Neural cell (in vitro differentiated cells): ENCODE data around the gene CASKIN1. TPM values are rescaled to one million over a fixed set of nuclear protein-coding genes. Genes with fewer than 3 reads are reported as not detected.

Experiments used
- H2AFZ ChIP-seq: fragments of 200-600, 300-800 bp; sonication (generic), shearing (Covaris generic); 2 replicates; pipeline ENCODE4 v1.6.0; 2014; ENCODE audit warnings: low read depth, mild to moderate bottlenecking, antibody characterized with exemption, low read length, moderate library complexity
- H3F3A ChIP-seq: fragments of 200-600 bp; shearing (Covaris generic); 2 replicates; pipeline ENCODE4 v1.6.1; 2016; ENCODE audit warnings: mild to moderate bottlenecking, moderate library complexity, mixed read lengths, antibody characterized with exemption, low read length; ENCODE audit not compliant: insufficient read depth, poor library complexity, severe bottlenecking
- H3K27ac ChIP-seq: fragments of 200-600, 300-800 bp; sonication (generic), shearing (Covaris generic); 2 replicates; pipeline ENCODE4 v1.5.1; 2014; ENCODE audit warnings: mild to moderate bottlenecking, low read length, moderate library complexity
- H3K27me3 ChIP-seq: fragments of 300-800, 200-600 bp; sonication (generic), shearing (Covaris generic); 2 replicates; pipeline ENCODE4 v1.6.0; 2014; ENCODE audit warnings: mild to moderate bottlenecking, low read depth, low read length, moderate library complexity; ENCODE audit not compliant: insufficient read depth
- H3K36me3 ChIP-seq: fragments of 300-800, 200-600 bp; sonication (generic), shearing (Covaris generic); 2 replicates; pipeline ENCODE4 v1.5.1; 2014; ENCODE audit warnings: mild to moderate bottlenecking, antibody characterized with exemption, low read length, moderate library complexity; ENCODE audit not compliant: insufficient read depth
- H3K4me2 ChIP-seq: fragments of 300-800, 200-600 bp; sonication (generic), shearing (Covaris generic); 2 replicates; pipeline ENCODE4 v1.6.0; 2014; ENCODE audit warnings: mild to moderate bottlenecking, low read length
- H3K4me3 ChIP-seq: fragments of 300-800, 200-600 bp; sonication (generic), shearing (Covaris generic); 2 replicates; pipeline ENCODE4 v1.5.1; 2014; ENCODE audit warnings: mild to moderate bottlenecking, low read length, moderate library complexity
- H3K79me2 ChIP-seq: fragments of 200-600 bp; shearing (Covaris generic); replicated peaks from 2 replicates; pipeline ENCODE4 v1.6.0; 2014; ENCODE audit warnings: mild to moderate bottlenecking, low read length, moderate library complexity; ENCODE audit not compliant: insufficient read depth
- H3K9ac ChIP-seq: fragments of 300-800, 200-600 bp; sonication (generic), shearing (Covaris generic); 2 replicates; pipeline ENCODE4 v1.6.1; 2016; ENCODE audit warnings: mild to moderate bottlenecking, low read length, mixed read lengths
- H3K9me2 ChIP-seq: fragments of 200-600 bp; shearing (Covaris generic); 2 replicates; pipeline ENCODE4 v1.6.1; 2016; ENCODE audit warnings: mild to moderate bottlenecking, low read length, mixed read lengths; ENCODE audit not compliant: insufficient read depth
- H3K9me3 ChIP-seq: fragments of 200-600, 300-800 bp; sonication (generic), shearing (Covaris generic); 2 replicates; pipeline ENCODE4 v1.6.1; 2016; ENCODE audit warnings: mild to moderate bottlenecking, mixed run types, low read length, moderate library complexity, mixed read lengths
- H4K20me1 ChIP-seq: fragments of 200-600 bp; shearing (Covaris generic); 2 replicates; pipeline ENCODE4 v1.6.1; 2016; ENCODE audit warnings: mild to moderate bottlenecking, mixed run types; ENCODE audit not compliant: insufficient read depth
- CTCF ChIP-seq: fragments of 450-650 bp; IDR thresholded peaks from 2 replicates; pipeline ENCODE4 v1.5.1; 2014; ENCODE audit warnings: antibody characterized with exemption, mild to moderate bottlenecking, moderate library complexity; ENCODE audit not compliant: poor library complexity, severe bottlenecking
- EP300 ChIP-seq: fragments of 450-650 bp; conservative IDR thresholded peaks from 2 replicates; pipeline ENCODE4 v1.6.1; 2014; ENCODE audit warnings: antibody characterized with exemption, mild to moderate bottlenecking, moderate library complexity; ENCODE audit not compliant: poor library complexity, severe bottlenecking
- EZH2 ChIP-seq: fragments of 200-600, 300-800 bp; shearing (Covaris generic), sonication (generic); IDR thresholded peaks from 2 replicates; pipeline ENCODE4 v1.6.1; 2014; ENCODE audit warnings: antibody characterized with exemption, low read length, borderline replicate concordance, mild to moderate bottlenecking; ENCODE audit not compliant: insufficient read depth, poor library complexity, severe bottlenecking
- MXI1 ChIP-seq: fragments of 450-650 bp; conservative IDR thresholded peaks from 2 replicates; pipeline ENCODE4 v1.6.1; 2014; ENCODE audit warnings: antibody characterized with exemption, mild to moderate bottlenecking; ENCODE audit not compliant: poor library complexity, severe bottlenecking
- POLR2AphosphoS5 ChIP-seq: IDR thresholded peaks from 2 replicates; pipeline ENCODE4 v1.6.1; 2012
- RAD21 ChIP-seq: fragments of 450-650 bp; conservative IDR thresholded peaks from 2 replicates; pipeline ENCODE4 v1.6.1; 2014; ENCODE audit warnings: antibody characterized with exemption, mild to moderate bottlenecking, moderate library complexity
- REST ChIP-seq: IDR thresholded peaks from 2 replicates; pipeline ENCODE4 v1.6.1; 2012; ENCODE audit warnings: borderline replicate concordance
- SMC3 ChIP-seq: fragments of 450-650 bp; conservative IDR thresholded peaks from 2 replicates; pipeline ENCODE4 v1.6.1; 2014; ENCODE audit warnings: antibody characterized with exemption, mild to moderate bottlenecking, moderate library complexity; ENCODE audit not compliant: poor library complexity
- TAF1 ChIP-seq: IDR thresholded peaks from 2 replicates; pipeline ENCODE4 v1.6.1; 2012; ENCODE audit warnings: low read depth
- polyA plus RNA-seq: library from polyadenylated mRNA; depleted of rRNA; stranded (reverse); fragments of >200 nt; gene quantifications from 2 replicates; pipeline ENCODE4 v1.2.3, GENCODE V29; 2014

Gene CASKIN1
- polyA plus RNA-seq, 1 donor from 2014 or later: 10.3 TPM

GRCh38 chr16:2207872-2208271 lies 11.5 kb upstream of the CASKIN1 start:
- no peaks in the 10 kb centered on the region for H3K9me2 ChIP-seq
- TF ChIP-seq POLR2AphosphoS5 (no peak), TAF1 (no peak), REST (no peak), EP300 (no peak), CTCF (no peak), EZH2 (no peak), MXI1 (no peak), RAD21 (no peak), SMC3 (no peak)
- no peak overlapping the region for H3K4me3 ChIP-seq
- no peaks in the 10 kb centered on the region for H3F3A ChIP-seq
- no peak overlapping the region for H3K4me2 ChIP-seq
- no peak overlapping the region for H2AFZ ChIP-seq
- H3K9ac ChIP-seq: no peak overlapping the region
- H3K27me3 ChIP-seq: no peaks in the 10 kb centered on the region
- no peaks in the 10 kb centered on the region for H3K9me3 ChIP-seq
- peaks cover 6% of the 10 kb centered on the region for H3K36me3 ChIP-seq
- H4K20me1 ChIP-seq: no peaks in the 10 kb centered on the region
- peaks cover 3% of the 10 kb centered on the region for H3K79me2 ChIP-seq
- H3K27ac ChIP-seq: no peak overlapping the region

- Histone ChIP-seq H3K4me3 (peak overlapping the region; percentile 84), H3K36me3 (peaks cover 6% of the 10 kb centered on the region), H4K20me1 (no peaks in the 10 kb centered on the region), H3K9ac (no peak overlapping the region), H3K27me3 (no peaks in the 10 kb centered on the region), H3F3A (no peaks in the 10 kb centered on the region), H3K9me2 (no peaks in the 10 kb centered on the region), H2AFZ (no peak overlapping the region), H3K4me2 (no peak overlapping the region), H3K9me3 (no peaks in the 10 kb centered on the region), H3K79me2 (peaks cover 3% of the 10 kb centered on the region), H3K27ac (no peak overlapping the region)
- no peak for TF ChIP-seq REST
- TF ChIP-seq RAD21: no peak
- no peak for TF ChIP-seq CTCF
- TF ChIP-seq POLR2AphosphoS5: no peak
- TF ChIP-seq EZH2: no peak
- no peak for TF ChIP-seq MXI1
- no peak for TF ChIP-seq TAF1
- TF ChIP-seq EP300: no peak
- TF ChIP-seq SMC3: no peak
Observed at GRCh38 chr16:2206780-2207433, 10.5 kb upstream of the CASKIN1 start.
